OCI-LY1 (cell line): ENCODE results near the gene SOSTDC1.

ENCODE experiments used
- H2AFZ ChIP-seq: fragments of 200-600 bp; sonication (generic), shearing (Covaris generic); 2 replicates; pipeline ENCODE4 v1.6.0; 2014; ENCODE audit warnings: antibody characterized with exemption, mild to moderate bottlenecking, low read length
- H3F3A ChIP-seq: fragments of 200-600 bp; sonication (generic), shearing (Covaris generic); 2 replicates; pipeline ENCODE4 v1.6.0; 2014; ENCODE audit warnings: mild to moderate bottlenecking, antibody characterized with exemption, low read length, moderate library complexity; ENCODE audit not compliant: insufficient read depth
- H3K27ac ChIP-seq: fragments of 200-600 bp; sonication (generic); 2 replicates; pipeline ENCODE4 v1.5.1; 2014; ENCODE audit warnings: low read length, mixed run types, mild to moderate bottlenecking, low read depth; ENCODE audit not compliant: poor library complexity, severe bottlenecking
- H3K27me3 ChIP-seq: fragments of 200-600 bp; sonication (generic); 2 replicates; pipeline ENCODE4 v1.6.0; 2014; ENCODE audit warnings: antibody characterized with exemption, mild to moderate bottlenecking, low read length, moderate library complexity; ENCODE audit not compliant: insufficient read depth
- H3K36me3 ChIP-seq: fragments of 200-600 bp; sonication (generic); 2 replicates; pipeline ENCODE4 v1.6.1; 2014; ENCODE audit warnings: mild to moderate bottlenecking, antibody characterized with exemption, low read length, moderate library complexity, mixed read lengths; ENCODE audit not compliant: insufficient read depth
- H3K4me1 ChIP-seq: fragments of 200-600 bp; sonication (generic); 2 replicates; pipeline ENCODE4 v1.5.1; 2014; ENCODE audit warnings: mild to moderate bottlenecking, low read length, moderate library complexity; ENCODE audit not compliant: insufficient read depth, severe bottlenecking
- H3K4me2 ChIP-seq: fragments of 200-600 bp; sonication (generic), shearing (Covaris generic); 2 replicates; pipeline ENCODE4 v1.6.1; 2014; ENCODE audit warnings: low read length
- H3K4me3 ChIP-seq: fragments of 200-600 bp; sonication (generic); 2 replicates; pipeline ENCODE4 v1.5.1; 2014; ENCODE audit warnings: low read length, low read depth, mild to moderate bottlenecking, mixed read lengths; ENCODE audit not compliant: poor library complexity, severe bottlenecking
- H3K79me2 ChIP-seq: fragments of 200-600 bp; shearing (Covaris generic); 2 replicates; pipeline ENCODE4 v1.6.1; 2016; ENCODE audit warnings: mixed run types, low read length, mixed read lengths; ENCODE audit not compliant: insufficient read depth
- H3K9ac ChIP-seq: fragments of 200-600 bp; sonication (generic), shearing (Covaris generic); 2 replicates; pipeline ENCODE4 v1.6.1; 2014; ENCODE audit warnings: mild to moderate bottlenecking, low read length, mixed read lengths
- H3K9me2 ChIP-seq: fragments of 200-600 bp; sonication (generic), shearing (Covaris generic); 2 replicates; pipeline ENCODE4 v1.6.1; 2014; ENCODE audit warnings: low read depth, mild to moderate bottlenecking, low read length, mixed read lengths
- H3K9me3 ChIP-seq: fragments of 200-600 bp; shearing (Covaris generic); 2 replicates; pipeline ENCODE4 v1.6.1; 2014; ENCODE audit warnings: low read length, mixed read lengths
- H4K20me1 ChIP-seq: fragments of 200-600 bp; sonication (generic), shearing (Covaris generic); 2 replicates; pipeline ENCODE4 v1.6.0; 2016; ENCODE audit warnings: mild to moderate bottlenecking, low read length; ENCODE audit not compliant: insufficient read depth
- CTCF ChIP-seq: fragments of 200-600 bp; sonication (generic), shearing (Covaris generic); IDR thresholded peaks from 2 replicates; pipeline ENCODE4 v1.5.1; 2017; ENCODE audit warnings: mild to moderate bottlenecking, antibody characterized with exemption, low read length, moderate library complexity, mixed read lengths
- EZH2 ChIP-seq: fragments of 200-600 bp; sonication (generic), shearing (Covaris generic); IDR thresholded peaks from 2 replicates; pipeline ENCODE4 v1.8.0; 2017; ENCODE audit warnings: borderline replicate concordance, mixed run types, mild to moderate bottlenecking, antibody characterized with exemption, low read length, moderate library complexity, mixed read lengths

Gene SOSTDC1

GRCh38 chr7:16504019-16504418 lies 38.5 kb upstream of the SOSTDC1 start:
- Histone ChIP-seq H3K9ac (no peak overlapping the region), H3K4me3 (no peak overlapping the region), H3K4me1 (no peaks in the 10 kb centered on the region), H3K79me2 (no peaks in the 10 kb centered on the region), H4K20me1 (no peaks in the 10 kb centered on the region), H3K4me2 (no peak overlapping the region), H3F3A (no peaks in the 10 kb centered on the region), H3K27ac (no peak overlapping the region), H3K9me3 (no peaks in the 10 kb centered on the region), H3K9me2 (no peaks in the 10 kb centered on the region), H2AFZ (no peak overlapping the region), H3K36me3 (no peaks in the 10 kb centered on the region), H3K27me3 (no peaks in the 10 kb centered on the region)
- no peak for TF ChIP-seq CTCF
- TF ChIP-seq EZH2: no peak

DNA sequence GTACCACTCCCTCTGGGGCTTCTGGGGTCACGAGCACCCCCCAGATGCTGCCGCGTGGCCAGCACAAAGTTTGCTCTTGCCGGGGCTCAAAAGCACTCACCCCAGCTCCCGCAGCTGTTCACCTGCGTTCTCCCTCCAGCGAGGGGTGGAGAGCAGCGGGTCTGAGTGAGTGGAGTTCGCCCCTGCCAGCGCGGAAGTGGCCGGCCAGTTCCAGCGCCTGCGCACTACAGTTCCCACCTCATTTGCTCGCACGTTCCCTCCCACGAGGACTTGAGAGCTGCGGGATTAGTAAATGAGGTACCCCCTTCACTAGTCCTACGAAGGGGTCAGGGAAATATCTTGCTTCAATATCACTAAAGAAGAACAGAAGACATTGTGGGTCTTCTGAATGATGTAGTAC lies 36.8 kb upstream of the SOSTDC1 start:
- Histone ChIP-seq H3K79me2 (no peaks in the 10 kb centered on the region), H4K20me1 (no peaks in the 10 kb centered on the region), H3K9ac (no peak overlapping the region), H3K4me3 (no peak overlapping the region), H3F3A (no peaks in the 10 kb centered on the region), H3K9me3 (no peaks in the 10 kb centered on the region), H2AFZ (no peak overlapping the region), H3K27me3 (no peaks in the 10 kb centered on the region), H3K9me2 (no peaks in the 10 kb centered on the region), H3K4me2 (no peak overlapping the region), H3K27ac (no peak overlapping the region), H3K4me1 (no peaks in the 10 kb centered on the region), H3K36me3 (no peaks in the 10 kb centered on the region)
- TF ChIP-seq CTCF (no peak), EZH2 (no peak)

- no peaks in the 10 kb centered on the region for H4K20me1 ChIP-seq
- H2AFZ ChIP-seq: no peak overlapping the region
- TF ChIP-seq EZH2 (no peak), CTCF (no peak)
- H3K27me3 ChIP-seq: no peaks in the 10 kb centered on the region
- no peaks in the 10 kb centered on the region for H3K36me3 ChIP-seq
- no peaks in the 10 kb centered on the region for H3K79me2 ChIP-seq
- H3K4me3 ChIP-seq: no peak overlapping the region
- H3K4me1 ChIP-seq: no peaks in the 10 kb centered on the region
- H3K27ac ChIP-seq: no peak overlapping the region
- no peak overlapping the region for H3K9ac ChIP-seq
- H3K4me2 ChIP-seq: no peak overlapping the region
- H3F3A ChIP-seq: no peaks in the 10 kb centered on the region
- H3K9me2 ChIP-seq: no peaks in the 10 kb centered on the region
- no peaks in the 10 kb centered on the region for H3K9me3 ChIP-seq
Observed at GRCh38 chr7:16498122-16498521, 32.6 kb upstream of the SOSTDC1 start.
